Measurements from ENCODE around the gene NR2F2. TPM values are rescaled to one million over a fixed set of nuclear protein-coding genes. Genes with fewer than 3 reads are reported as not detected.
A peak's percentile ranks its signal among the peaks of the same experiment; 100 is the strongest.

Gene NR2F2
- total RNA-seq, 1 experiment from 2014 or later, result 53.7 TPM

- no peaks in the 10 kb centered on the region for H3K9me3 ChIP-seq (ENCODE audit: control insufficient read depth, insufficient read depth, low read depth, low read length)
- H3K4me1 ChIP-seq (ENCODE audit: control insufficient read depth, insufficient read depth, low read length), result peaks cover 24% of the 10 kb centered on the region
- ChIA-PET CTCF (interaction anchor here (0.6 to 1.2 kb wide), 4 partner anchors 18 to 1202 kb away, joined by 3 to 5 read pairs (median 3); no protein-coding TSS in a partner anchor), POLR2A (no interaction called here)
- H3K36me3 ChIP-seq (ENCODE audit: control insufficient read depth, insufficient read depth, low read length), result no peaks in the 10 kb centered on the region
- peak overlapping the region; percentile 55 to 73 for H3K4me3 ChIP-seq (ENCODE audit: low read depth in 2 of 2, low read length in 2 of 2)
- intact Hi-C loops (cut with micrococcal nuclease; ENCODE audit: unreplicated experiment) (no loop called here), in situ Hi-C loops (cut with HindIII; ENCODE audit: low pct_unique_long_range_greater_than_20kb, low sequenced_read_pairs) (no loop called here)
- H3K27ac ChIP-seq (ENCODE audit: low read length), result peak overlapping the region; percentile 71
- no peak for TF ChIP-seq SIN3A (IDR thresholded peaks at IDR 0.05; ENCODE audit: borderline replicate concordance, insufficient read depth, low read depth, low read length)
- TF ChIP-seq, protein P1, sequence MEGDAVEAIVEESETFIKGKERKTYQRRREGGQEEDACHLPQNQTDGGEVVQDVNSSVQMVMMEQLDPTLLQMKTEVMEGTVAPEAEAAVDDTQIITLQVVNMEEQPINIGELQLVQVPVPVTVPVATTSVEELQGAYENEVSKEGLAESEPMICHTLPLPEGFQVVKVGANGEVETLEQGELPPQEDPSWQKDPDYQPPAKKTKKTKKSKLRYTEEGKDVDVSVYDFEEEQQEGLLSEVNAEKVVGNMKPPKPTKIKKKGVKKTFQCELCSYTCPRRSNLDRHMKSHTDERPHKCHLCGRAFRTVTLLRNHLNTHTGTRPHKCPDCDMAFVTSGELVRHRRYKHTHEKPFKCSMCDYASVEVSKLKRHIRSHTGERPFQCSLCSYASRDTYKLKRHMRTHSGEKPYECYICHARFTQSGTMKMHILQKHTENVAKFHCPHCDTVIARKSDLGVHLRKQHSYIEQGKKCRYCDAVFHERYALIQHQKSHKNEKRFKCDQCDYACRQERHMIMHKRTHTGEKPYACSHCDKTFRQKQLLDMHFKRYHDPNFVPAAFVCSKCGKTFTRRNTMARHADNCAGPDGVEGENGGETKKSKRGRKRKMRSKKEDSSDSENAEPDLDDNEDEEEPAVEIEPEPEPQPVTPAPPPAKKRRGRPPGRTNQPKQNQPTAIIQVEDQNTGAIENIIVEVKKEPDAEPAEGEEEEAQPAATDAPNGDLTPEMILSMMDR (IDR thresholded peaks at IDR 0.05), result peak; percentile 95
- TF ChIP-seq TCF7L2 (IDR thresholded peaks at IDR 0.05; ENCODE audit: low read depth, low read length), result peak; percentile 94
- TF ChIP-seq REST (IDR thresholded peaks at IDR 0.05; ENCODE audit: insufficient read depth in 1 of 2, low read depth in 2 of 2, low read length in 1 of 2), result no peak
- DNase-seq (ENCODE audit: low read depth, low spot score), result no peak
- BruUV-seq (replicated peaks), result no TSS peak
- H3K27me3 ChIP-seq (ENCODE audit: control insufficient read depth, insufficient read depth, low read length), result no peaks in the 10 kb centered on the region
- peak; percentile 77 for ATAC-seq
Measured at GRCh38 chr15:96353930-96354730, 23.6 kb downstream of the NR2F2 start.

DNA sequence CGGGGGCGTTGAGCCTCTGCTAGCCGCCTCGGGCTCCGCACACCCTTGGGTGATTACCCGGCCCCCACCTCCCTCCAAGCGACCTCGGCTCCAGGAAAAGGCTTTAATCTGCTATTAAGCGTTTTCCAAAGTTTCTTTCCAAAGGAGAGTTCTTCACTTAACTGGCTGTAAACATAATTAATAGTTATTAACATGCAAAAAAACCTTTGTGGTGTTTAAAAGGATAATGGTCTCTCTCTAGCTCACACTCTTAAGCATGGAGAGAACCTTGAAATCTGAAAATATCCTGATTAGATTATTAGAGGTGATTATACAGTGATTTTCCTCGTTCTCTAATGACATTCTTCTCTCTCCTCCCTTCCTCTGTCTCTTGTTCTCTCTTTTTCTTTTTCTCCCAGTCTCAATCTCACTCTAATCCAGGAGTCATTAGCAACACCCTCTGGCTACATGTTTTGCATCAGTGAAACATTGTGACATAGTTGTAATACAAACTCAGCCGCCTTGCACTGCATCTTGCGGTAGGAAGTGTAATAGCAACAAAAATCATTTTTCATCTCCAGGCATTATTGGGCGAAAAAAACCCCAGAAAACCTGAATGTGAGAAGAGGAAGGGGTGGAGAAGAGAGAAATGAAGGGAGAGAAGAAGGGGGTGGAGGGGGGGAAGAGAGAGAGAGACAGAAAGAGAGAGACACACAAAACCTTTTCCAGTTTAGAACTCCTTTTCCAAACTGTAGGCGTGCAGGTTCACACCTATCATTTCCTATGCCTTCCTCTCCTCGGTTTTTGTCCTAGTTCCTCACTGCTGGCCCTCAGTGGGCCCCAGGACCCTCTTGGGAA lies 24.4 kb downstream of the NR2F2 start:
- in situ Hi-C loops (cut with HindIII; ENCODE audit: low pct_unique_long_range_greater_than_20kb, low sequenced_read_pairs), result no loop called here
- H3K27ac ChIP-seq (ENCODE audit: low read length), result peak overlapping the region; percentile 71
- POLR2A ChIA-PET, result interaction anchor here (1.2 kb wide), 1 partner anchor 19 kb away, joined by 3 read pairs; no protein-coding TSS in a partner anchor

More for the DNA sequence above, 24.4 kb downstream of the NR2F2 start:
- intact Hi-C loops (cut with micrococcal nuclease; ENCODE audit: unreplicated experiment), result loop anchor here (5.0 kb wide), 2 partner anchors 537 to 1402 kb away; no protein-coding TSS in a partner anchor
- CTCF ChIA-PET, result interaction anchor here (0.6 to 1.2 kb wide), 5 partner anchors 18 to 1201 kb away, joined by 3 to 5 read pairs (median 3); no protein-coding TSS in a partner anchor
- TF ChIP-seq, protein P1 (IDR thresholded peaks at IDR 0.05), result peak; percentile 48
- TF ChIP-seq POLR2AphosphoS5 (IDR thresholded peaks at IDR 0.05; ENCODE audit: low read depth, low read length), result no peak
- Histone ChIP-seq H3K36me3 (ENCODE audit: control insufficient read depth, insufficient read depth, low read length) (no peaks in the 10 kb centered on the region), H3K4me3 (ENCODE audit: low read depth in 2 of 2, low read length in 2 of 2) (peak overlapping the region; percentile 55 to 73), H3K4me1 (ENCODE audit: control insufficient read depth, insufficient read depth, low read length) (peaks cover 18% of the 10 kb centered on the region), H3K9me3 (ENCODE audit: control insufficient read depth, insufficient read depth, low read depth, low read length) (no peaks in the 10 kb centered on the region), H3K27me3 (ENCODE audit: control insufficient read depth, insufficient read depth, low read length) (no peaks in the 10 kb centered on the region)
- BruUV-seq (replicated peaks), result no TSS peak
- no peak for ATAC-seq
- DNase-seq (ENCODE audit: low read depth, low spot score), result no peak

Data from Panc1 (cell line).